PFSK-1 (cell line): ENCODE results near the gene FAM117A.

ENCODE experiments used
- FOXP2 ChIP-seq: optimal IDR thresholded peaks from 2 replicates; pipeline ENCODE3; 2011; ENCODE audit warnings: borderline replicate concordance, control low read depth, inconsistent platforms; ENCODE audit not compliant: insufficient read depth; ENCODE audit errors: extremely low read length, extremely low read depth
- POLR2AphosphoS5 ChIP-seq: IDR thresholded peaks from 2 replicates; pipeline ENCODE4 v1.6.1; 2012; ENCODE audit warnings: low read depth, mild to moderate bottlenecking, control low read depth, low read length, moderate library complexity
- SIN3A ChIP-seq: IDR thresholded peaks from 2 replicates; pipeline ENCODE4 v1.6.1; 2012; ENCODE audit warnings: mild to moderate bottlenecking, low read length, moderate library complexity, borderline replicate concordance; ENCODE audit not compliant: insufficient read depth
- TAF1 ChIP-seq: IDR thresholded peaks from 2 replicates; pipeline ENCODE4 v1.6.1; 2012; ENCODE audit warnings: low read length, control low read depth, borderline replicate concordance; ENCODE audit not compliant: insufficient read depth
- TF ChIP-seq, protein P1 (sequence below), 2 experiments: IDR thresholded peaks; 2 replicates each; pipeline versions ENCODE4 v1.6.1 to v1.8.0; 2011 to 2012; ENCODE audit warnings: low read depth in 2 of 2, low read length in 2 of 2, control low read depth in 1 of 2, inconsistent platforms in 1 of 2, mild to moderate bottlenecking in 1 of 2, moderate library complexity in 1 of 2; ENCODE audit not compliant: insufficient read depth in 1 of 2

- no peak for TF ChIP-seq POLR2AphosphoS5
- TF ChIP-seq TAF1 = no peak
- TF ChIP-seq, protein P1, sequence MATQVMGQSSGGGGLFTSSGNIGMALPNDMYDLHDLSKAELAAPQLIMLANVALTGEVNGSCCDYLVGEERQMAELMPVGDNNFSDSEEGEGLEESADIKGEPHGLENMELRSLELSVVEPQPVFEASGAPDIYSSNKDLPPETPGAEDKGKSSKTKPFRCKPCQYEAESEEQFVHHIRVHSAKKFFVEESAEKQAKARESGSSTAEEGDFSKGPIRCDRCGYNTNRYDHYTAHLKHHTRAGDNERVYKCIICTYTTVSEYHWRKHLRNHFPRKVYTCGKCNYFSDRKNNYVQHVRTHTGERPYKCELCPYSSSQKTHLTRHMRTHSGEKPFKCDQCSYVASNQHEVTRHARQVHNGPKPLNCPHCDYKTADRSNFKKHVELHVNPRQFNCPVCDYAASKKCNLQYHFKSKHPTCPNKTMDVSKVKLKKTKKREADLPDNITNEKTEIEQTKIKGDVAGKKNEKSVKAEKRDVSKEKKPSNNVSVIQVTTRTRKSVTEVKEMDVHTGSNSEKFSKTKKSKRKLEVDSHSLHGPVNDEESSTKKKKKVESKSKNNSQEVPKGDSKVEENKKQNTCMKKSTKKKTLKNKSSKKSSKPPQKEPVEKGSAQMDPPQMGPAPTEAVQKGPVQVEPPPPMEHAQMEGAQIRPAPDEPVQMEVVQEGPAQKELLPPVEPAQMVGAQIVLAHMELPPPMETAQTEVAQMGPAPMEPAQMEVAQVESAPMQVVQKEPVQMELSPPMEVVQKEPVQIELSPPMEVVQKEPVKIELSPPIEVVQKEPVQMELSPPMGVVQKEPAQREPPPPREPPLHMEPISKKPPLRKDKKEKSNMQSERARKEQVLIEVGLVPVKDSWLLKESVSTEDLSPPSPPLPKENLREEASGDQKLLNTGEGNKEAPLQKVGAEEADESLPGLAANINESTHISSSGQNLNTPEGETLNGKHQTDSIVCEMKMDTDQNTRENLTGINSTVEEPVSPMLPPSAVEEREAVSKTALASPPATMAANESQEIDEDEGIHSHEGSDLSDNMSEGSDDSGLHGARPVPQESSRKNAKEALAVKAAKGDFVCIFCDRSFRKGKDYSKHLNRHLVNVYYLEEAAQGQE (IDR thresholded peaks at IDR 0.05; ENCODE audit: insufficient read depth in 1 of 2, low read depth in 2 of 2, low read length in 2 of 2) = no peak
- no peak for TF ChIP-seq FOXP2
- TF ChIP-seq SIN3A = no peak
Measured at GRCh38 chr17:49776551-49777300, 12.8 kb upstream of the FAM117A start.
